Loucy (cell line): ENCODE data around the gene TARBP2.

ENCODE experiments used
- H2AFZ ChIP-seq: fragments of 200-600 bp; sonication (generic); 2 replicates; pipeline ENCODE4 v1.6.0; 2016; ENCODE audit warnings: antibody characterized with exemption, mild to moderate bottlenecking, low read length, moderate library complexity
- H3F3A ChIP-seq: fragments of 200-600 bp; 2 replicates; pipeline ENCODE4 v1.6.0; 2016; ENCODE audit warnings: antibody characterized with exemption, low read depth, mild to moderate bottlenecking
- H3K27me3 ChIP-seq: fragments of 200-600 bp; sonication (generic); 2 replicates; pipeline ENCODE4 v1.6.1; 2014; ENCODE audit warnings: low read length, mild to moderate bottlenecking; ENCODE audit not compliant: insufficient read depth, poor library complexity, severe bottlenecking
- H3K36me3 ChIP-seq: fragments of 200-600 bp; sonication (generic); 2 replicates; pipeline ENCODE4 v1.6.1; 2016; ENCODE audit warnings: low read length; ENCODE audit not compliant: insufficient read depth
- H3K4me1 ChIP-seq: fragments of 200-600 bp; sonication (generic); 2 replicates; pipeline ENCODE4 v1.5.1; 2014; ENCODE audit warnings: low read length, mild to moderate bottlenecking; ENCODE audit not compliant: insufficient read depth, poor library complexity, severe bottlenecking
- H3K4me2 ChIP-seq: fragments of 200-600 bp; sonication (generic); 2 replicates; pipeline ENCODE4 v1.6.0; 2014; ENCODE audit warnings: antibody characterized with exemption, low read length, low read depth, mild to moderate bottlenecking; ENCODE audit not compliant: poor library complexity, severe bottlenecking
- H3K4me3 ChIP-seq: fragments of 200-600 bp; sonication (generic); 2 replicates; pipeline ENCODE4 v1.5.1; 2014; ENCODE audit warnings: low read length, mild to moderate bottlenecking, mixed read lengths; ENCODE audit not compliant: poor library complexity, severe bottlenecking
- H3K79me2 ChIP-seq: fragments of 200-600 bp; sonication (generic); 2 replicates; pipeline ENCODE4 v1.6.1; 2014; ENCODE audit warnings: low read length; ENCODE audit not compliant: insufficient read depth
- H3K9ac ChIP-seq: fragments of 200-600 bp; sonication (generic); 2 replicates; pipeline ENCODE4 v1.6.0; 2014; ENCODE audit warnings: mild to moderate bottlenecking, low read depth, low read length, moderate library complexity; ENCODE audit not compliant: poor library complexity, severe bottlenecking
- H3K9me2 ChIP-seq: fragments of 200-600 bp; sonication (generic); replicated peaks from 2 replicates; pipeline ENCODE4 v1.6.1; 2016; ENCODE audit warnings: low read depth, low read length, mixed read lengths
- H3K9me3 ChIP-seq: fragments of 200-600 bp; sonication (generic); 2 replicates; pipeline ENCODE4 v1.6.1; 2014; ENCODE audit warnings: mild to moderate bottlenecking, antibody characterized with exemption, low read length, low read depth; ENCODE audit not compliant: insufficient read depth
- H4K20me1 ChIP-seq: fragments of 200-600 bp; sonication (generic); 2 replicates; pipeline ENCODE4 v1.6.0; 2014; ENCODE audit warnings: antibody characterized with exemption, low read length, mild to moderate bottlenecking; ENCODE audit not compliant: insufficient read depth, poor library complexity, severe bottlenecking
- EZH2phosphoT487 ChIP-seq: fragments of 200-600 bp; IDR thresholded peaks from 2 replicates; pipeline ENCODE4 v1.6.1; 2018; ENCODE audit warnings: antibody characterized with exemption, mild to moderate bottlenecking, moderate library complexity, borderline replicate concordance
- TF ChIP-seq, protein P1 (sequence below): fragments of 200-600 bp; sonication (generic); conservative IDR thresholded peaks from 2 replicates; pipeline ENCODE4 v1.5.1; 2014; ENCODE audit warnings: mild to moderate bottlenecking, antibody characterized with exemption, low read length

TARBP2 gene

DNA sequence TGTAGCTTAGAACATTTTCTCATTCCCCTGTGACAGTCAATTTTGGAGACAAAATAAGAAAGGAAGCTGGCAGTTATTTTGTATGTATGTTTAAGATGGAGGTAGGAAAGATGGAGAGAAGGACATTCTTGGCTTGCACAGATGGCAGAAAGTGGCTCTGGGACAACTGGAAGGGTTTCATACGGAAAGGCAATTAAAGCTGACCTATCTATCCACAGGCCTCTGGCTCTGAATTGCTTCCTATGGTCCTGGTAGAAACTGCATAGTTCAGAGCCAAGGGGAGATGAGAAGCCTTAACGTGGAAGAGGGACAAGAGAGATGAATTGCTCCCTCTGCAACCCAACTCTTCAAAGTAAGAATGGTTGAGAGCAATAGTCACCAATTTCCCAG, 14.2 kb downstream of the TARBP2 start:
- TF ChIP-seq, protein P1, sequence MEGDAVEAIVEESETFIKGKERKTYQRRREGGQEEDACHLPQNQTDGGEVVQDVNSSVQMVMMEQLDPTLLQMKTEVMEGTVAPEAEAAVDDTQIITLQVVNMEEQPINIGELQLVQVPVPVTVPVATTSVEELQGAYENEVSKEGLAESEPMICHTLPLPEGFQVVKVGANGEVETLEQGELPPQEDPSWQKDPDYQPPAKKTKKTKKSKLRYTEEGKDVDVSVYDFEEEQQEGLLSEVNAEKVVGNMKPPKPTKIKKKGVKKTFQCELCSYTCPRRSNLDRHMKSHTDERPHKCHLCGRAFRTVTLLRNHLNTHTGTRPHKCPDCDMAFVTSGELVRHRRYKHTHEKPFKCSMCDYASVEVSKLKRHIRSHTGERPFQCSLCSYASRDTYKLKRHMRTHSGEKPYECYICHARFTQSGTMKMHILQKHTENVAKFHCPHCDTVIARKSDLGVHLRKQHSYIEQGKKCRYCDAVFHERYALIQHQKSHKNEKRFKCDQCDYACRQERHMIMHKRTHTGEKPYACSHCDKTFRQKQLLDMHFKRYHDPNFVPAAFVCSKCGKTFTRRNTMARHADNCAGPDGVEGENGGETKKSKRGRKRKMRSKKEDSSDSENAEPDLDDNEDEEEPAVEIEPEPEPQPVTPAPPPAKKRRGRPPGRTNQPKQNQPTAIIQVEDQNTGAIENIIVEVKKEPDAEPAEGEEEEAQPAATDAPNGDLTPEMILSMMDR = no peak
- no peak for TF ChIP-seq EZH2phosphoT487
- H3K36me3 ChIP-seq = peaks cover 69% of the 10 kb centered on the region; the same call in 1 of the 2 replicates
- H3K9ac ChIP-seq = no peak overlapping the region
- no peaks in the 10 kb centered on the region for H3K9me3 ChIP-seq
- H2AFZ ChIP-seq = no peak overlapping the region
- no peaks in the 10 kb centered on the region for H3K79me2 ChIP-seq
- H3K4me3 ChIP-seq = no peak overlapping the region
- no peaks in the 10 kb centered on the region for H3K9me2 ChIP-seq
- no peaks in the 10 kb centered on the region for H4K20me1 ChIP-seq
- H3K4me1 ChIP-seq = no peaks in the 10 kb centered on the region
- H3K4me2 ChIP-seq = no peak overlapping the region
- H3K27me3 ChIP-seq = no peaks in the 10 kb centered on the region
- no peaks in the 10 kb centered on the region for H3F3A ChIP-seq

DNA sequence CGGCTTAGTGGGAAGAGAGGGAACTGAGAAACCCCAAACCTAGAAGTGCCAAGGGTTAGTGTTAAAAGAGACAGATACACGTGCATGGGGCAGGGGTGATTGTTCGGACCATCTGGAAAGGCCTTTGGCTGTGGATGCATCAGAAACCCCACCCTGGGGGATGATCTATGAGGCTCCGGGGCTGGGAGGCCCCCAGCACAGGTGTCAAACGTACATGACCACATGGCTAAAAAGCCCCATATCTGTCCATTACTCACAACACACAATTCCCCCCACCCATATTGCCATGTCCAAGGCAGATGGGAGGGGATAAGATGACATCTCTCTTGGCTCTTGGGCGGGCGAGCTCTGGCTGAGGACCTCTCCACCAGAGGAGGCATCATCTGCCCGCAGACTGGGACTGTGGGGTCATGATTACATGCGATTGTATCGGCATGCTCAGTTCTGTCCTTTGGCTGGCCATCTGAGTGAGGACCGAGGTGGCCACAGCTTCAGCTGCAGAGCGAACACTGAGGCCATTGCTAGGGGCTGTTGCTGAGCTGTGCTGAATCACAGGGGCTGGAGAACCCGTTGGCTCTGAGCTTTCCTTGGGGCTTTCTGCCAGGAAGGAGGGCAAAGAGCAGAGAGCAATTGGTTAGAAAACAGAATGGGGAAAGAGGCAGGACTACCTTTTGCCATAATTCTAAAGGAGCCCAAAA, 15.8 kb downstream of the TARBP2 start:
- no peaks in the 10 kb centered on the region for H3F3A ChIP-seq
- H4K20me1 ChIP-seq = no peaks in the 10 kb centered on the region
- no peaks in the 10 kb centered on the region for H3K79me2 ChIP-seq
- no peak overlapping the region for H3K9ac ChIP-seq
- TF ChIP-seq EZH2phosphoT487 = no peak
- TF ChIP-seq, protein P1 = no peak
- no peaks in the 10 kb centered on the region for H3K9me3 ChIP-seq
- H3K4me3 ChIP-seq = no peak overlapping the region
- H3K27me3 ChIP-seq = no peaks in the 10 kb centered on the region
- peaks cover 77% of the 10 kb centered on the region; the same call in 1 of the 2 replicates for H3K36me3 ChIP-seq
- H3K4me2 ChIP-seq = no peak overlapping the region
- H3K9me2 ChIP-seq = no peaks in the 10 kb centered on the region
- no peaks in the 10 kb centered on the region for H3K4me1 ChIP-seq
- no peak overlapping the region for H2AFZ ChIP-seq

DNA sequence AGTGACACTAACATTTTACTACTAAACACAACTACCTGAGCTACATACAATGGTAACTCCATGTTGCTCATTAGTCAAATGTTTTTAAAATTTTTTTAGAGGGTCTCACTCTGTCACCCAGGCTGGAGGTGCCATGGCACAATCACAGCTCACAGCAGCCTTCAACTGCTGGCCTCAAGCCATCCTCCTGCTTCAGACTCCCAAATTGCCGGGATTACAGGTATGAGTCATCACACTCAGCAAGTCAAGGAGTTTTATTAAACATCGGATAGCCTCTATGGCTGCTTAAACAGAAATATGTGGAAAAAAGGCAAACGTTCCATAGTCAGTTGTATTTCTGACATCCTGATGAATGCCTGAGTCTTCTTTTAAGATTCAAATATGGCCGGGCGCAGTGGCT, 17.3 kb downstream of the TARBP2 start:
- H3K9me2 ChIP-seq = no peaks in the 10 kb centered on the region
- H3K36me3 ChIP-seq = peaks cover 81% of the 10 kb centered on the region; the same call in 1 of the 2 replicates
- no peaks in the 10 kb centered on the region for H3K9me3 ChIP-seq
- H4K20me1 ChIP-seq = no peaks in the 10 kb centered on the region
- H3K4me3 ChIP-seq = no peak overlapping the region
- no peaks in the 10 kb centered on the region for H3K79me2 ChIP-seq
- no peak overlapping the region for H2AFZ ChIP-seq
- H3K27me3 ChIP-seq = no peaks in the 10 kb centered on the region
- no peaks in the 10 kb centered on the region for H3K4me1 ChIP-seq
- no peak overlapping the region for H3K9ac ChIP-seq
- no peaks in the 10 kb centered on the region for H3F3A ChIP-seq
- no peak overlapping the region for H3K4me2 ChIP-seq
- TF ChIP-seq, protein P1 = no peak
- no peak for TF ChIP-seq EZH2phosphoT487
